NCI-H82 (cell line): Measurements from ENCODE around the gene LINGO4.
"Not testable (repeated sequence)": the region's sequence is repeated elsewhere in the genome, so short reads cannot be mapped to it uniquely, and the experiment has no call there.

Experiments
- DNase-seq: peaks from one replicate; lab custom pipeline; 2025; lab: John Stamatoyannopoulos, UW

Gene LINGO4

GRCh38 chr1:151782026-151782425 lies 23.2 kb downstream of the LINGO4 start:
- not testable (repeated sequence) for DNase-seq

- DNase-seq, result not testable (repeated sequence)
Observed at GRCh38 chr1:151780736-151781135, 24.5 kb downstream of the LINGO4 start.

GRCh38 chr1:151779852-151780251 lies 25.4 kb downstream of the LINGO4 start:
- no peak for DNase-seq

- no peak for DNase-seq
Observed at GRCh38 chr1:151777317-151777716, 27.9 kb downstream of the LINGO4 start.

GRCh38 chr1:151776665-151777062 lies 28.6 kb downstream of the LINGO4 start:
- DNase-seq, result no peak

GRCh38 chr1:151775894-151776664 lies 29.1 kb downstream of the LINGO4 start:
- DNase-seq, result no peak

- no peak for DNase-seq
Observed at GRCh38 chr1:151774256-151774922, 30.8 kb downstream of the LINGO4 start.

GRCh38 chr1:151773702-151774101 lies 31.5 kb downstream of the LINGO4 start:
- DNase-seq, result no peak

GRCh38 chr1:151769270-151769669 lies 35.9 kb downstream of the LINGO4 start:
- not testable (repeated sequence) for DNase-seq

- DNase-seq, result not testable (repeated sequence)
Observed at GRCh38 chr1:151768351-151769066, 36.7 kb downstream of the LINGO4 start.

GRCh38 chr1:151763990-151764389 lies 41.2 kb downstream of the LINGO4 start:
- no peak for DNase-seq

- DNase-seq, result peak; percentile 95
Observed at GRCh38 chr1:151762941-151763921, 42.0 kb downstream of the LINGO4 start, which contains the start of gene MRPL9. Gene MRPL9 (minus strand): TSS chr1:151763496. CDS start chr1:151763479, 17 bp downstream.

GRCh38 chr1:151760597-151761385 lies 44.4 kb downstream of the LINGO4 start:
- DNase-seq, result no peak

GRCh38 chr1:151759241-151759640 lies 46.0 kb downstream of the LINGO4 start:
- no peak for DNase-seq

GRCh38 chr1:151756291-151756690 lies 48.9 kb downstream of the LINGO4 start:
- no peak for DNase-seq
